Measurements from ENCODE around the gene POLE.
"Not testable (repeated sequence)": the region's sequence is repeated elsewhere in the genome, so short reads cannot be mapped to it uniquely, and the experiment has no call there.

The POLE gene

DNA sequence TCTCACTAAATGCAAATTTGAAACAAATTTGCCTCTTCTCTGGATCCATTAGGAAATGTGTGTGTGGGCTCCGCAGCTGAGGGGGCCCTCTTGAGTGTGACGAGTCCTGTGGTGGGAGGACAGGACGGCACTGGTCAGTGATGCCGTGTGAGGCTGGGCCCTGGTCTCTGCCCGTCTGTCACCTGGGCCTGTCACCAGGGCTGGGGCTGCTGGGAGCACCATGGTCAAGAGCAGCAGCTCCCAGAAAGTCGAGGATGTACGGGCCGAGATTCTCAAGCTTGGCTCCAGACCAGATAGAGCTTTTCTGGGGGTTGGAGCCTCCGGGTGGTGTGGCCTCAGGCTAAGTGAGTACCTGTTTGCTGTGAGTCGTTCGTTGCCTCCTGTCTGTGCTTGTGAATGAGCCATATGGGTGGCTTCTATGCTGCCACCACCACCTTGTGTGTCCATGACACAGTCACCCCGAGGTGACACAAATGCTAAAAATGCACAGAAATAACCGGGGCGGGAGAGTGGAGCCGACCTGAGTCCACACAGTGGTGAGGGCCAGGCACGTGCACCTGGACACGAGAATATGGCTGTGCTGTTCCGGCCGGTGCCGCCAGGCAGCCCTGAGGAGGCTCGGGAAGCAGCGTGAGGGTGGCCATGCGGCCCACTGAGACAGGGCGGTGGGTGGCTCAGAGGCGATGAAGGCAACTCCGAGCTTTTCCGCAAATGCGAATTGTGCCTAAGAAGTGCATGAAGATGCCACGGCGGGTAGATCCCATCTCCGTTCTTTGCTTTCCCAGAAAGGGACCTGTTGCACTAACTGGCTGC, 32.2 kb upstream of the POLE start:
- DNase-seq (ENCODE audit: low read depth) = no peak

GRCh38 chr12:132718644-132719043, 31.5 kb upstream of the POLE start:
- no peak for DNase-seq (ENCODE audit: low read depth)

DNA sequence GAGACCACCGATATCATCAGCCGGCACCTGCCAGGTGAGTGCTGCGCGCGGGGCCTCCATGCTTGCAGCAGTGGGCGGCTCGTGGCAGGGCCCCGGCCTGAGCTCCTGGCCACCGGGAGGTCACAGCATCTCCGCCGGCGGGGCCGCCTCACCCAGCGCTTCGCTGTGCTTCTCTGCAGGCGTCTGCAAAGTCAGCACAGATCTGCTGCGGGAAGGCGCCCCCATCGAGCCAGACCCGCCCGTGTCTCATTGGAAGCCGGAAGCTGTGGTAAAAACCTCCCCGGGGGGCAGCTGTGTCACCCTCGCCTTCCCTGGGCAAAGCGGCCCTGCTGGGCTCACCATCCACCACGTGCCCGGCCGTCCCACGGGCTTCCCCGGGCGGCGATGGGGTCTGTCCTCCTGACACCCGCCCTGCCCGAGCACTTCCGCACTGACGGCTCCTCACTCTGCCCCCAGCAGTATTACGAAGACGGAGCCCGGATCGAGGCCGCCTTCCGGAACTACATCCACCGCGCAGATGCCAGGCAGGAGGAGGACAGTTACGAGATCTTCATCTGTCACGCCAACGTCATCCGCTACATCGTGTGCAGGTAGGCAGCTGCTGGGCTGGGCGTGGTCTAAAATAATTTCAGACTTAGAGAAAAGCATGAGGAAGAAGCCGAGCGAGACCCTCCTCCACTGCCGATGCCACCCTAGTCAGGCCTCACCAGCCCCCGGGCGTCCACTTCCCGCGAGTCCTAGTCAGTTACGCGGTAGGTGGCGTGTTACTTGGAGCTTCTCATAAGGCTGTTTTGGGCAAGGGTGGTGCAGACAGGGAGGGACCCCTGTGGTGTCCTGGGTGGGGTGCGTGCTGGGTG, 30.6 kb upstream of the POLE start:
- DNase-seq (ENCODE audit: low read depth) = no peak

GRCh38 chr12:132717011-132717410, 29.9 kb upstream of the POLE start:
- no peak for DNase-seq (ENCODE audit: low read depth)

DNA sequence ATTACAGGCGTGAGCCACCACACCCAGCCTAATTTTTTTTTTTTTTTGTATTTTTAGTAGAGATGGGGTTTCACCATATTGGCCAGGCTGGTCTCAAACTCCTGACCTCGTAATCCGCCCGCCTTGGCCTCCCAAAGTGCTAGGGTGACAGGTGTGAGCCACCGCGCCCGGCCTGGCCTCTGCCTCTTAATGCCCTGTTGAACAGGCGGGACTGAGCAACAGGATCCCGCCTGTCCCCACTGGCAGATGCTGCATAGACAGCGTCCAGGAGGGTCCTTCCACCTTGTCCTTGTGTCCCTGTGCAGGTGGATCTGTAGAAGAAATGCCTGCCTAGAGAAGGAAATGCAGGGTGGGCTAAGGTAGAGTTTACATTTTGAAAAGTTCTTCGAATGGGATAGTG, 29.2 kb upstream of the POLE start:
- no peak for DNase-seq (ENCODE audit: low read depth)

GRCh38 chr12:132715874-132716273, 28.7 kb upstream of the POLE start:
- no peak for DNase-seq (ENCODE audit: low read depth)

DNA sequence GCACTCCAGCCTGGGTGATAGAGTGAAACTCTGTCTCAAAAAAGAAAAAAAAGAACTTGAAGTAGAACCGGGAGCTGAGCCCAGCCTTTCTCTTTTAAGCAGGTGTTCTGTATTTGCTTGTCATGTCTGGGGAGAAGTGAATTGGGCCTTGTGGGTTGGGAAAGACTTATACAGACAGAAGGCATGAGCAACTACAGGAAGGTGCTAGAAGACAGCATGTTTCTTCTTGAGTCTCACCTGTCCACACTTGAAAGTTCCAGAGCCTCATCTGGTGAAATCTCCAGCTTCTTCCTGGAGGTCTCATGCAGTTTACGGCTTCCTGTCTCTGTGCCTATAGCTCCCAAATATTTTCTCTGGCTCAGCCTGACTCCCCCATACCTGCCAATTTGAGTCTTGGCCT, 26.0 kb upstream of the POLE start:
- DNase-seq (ENCODE audit: low read depth) = no peak

GRCh38 chr12:132711080-132711843, 24.1 kb upstream of the POLE start:
- DNase-seq (ENCODE audit: low read depth) = no peak

DNA sequence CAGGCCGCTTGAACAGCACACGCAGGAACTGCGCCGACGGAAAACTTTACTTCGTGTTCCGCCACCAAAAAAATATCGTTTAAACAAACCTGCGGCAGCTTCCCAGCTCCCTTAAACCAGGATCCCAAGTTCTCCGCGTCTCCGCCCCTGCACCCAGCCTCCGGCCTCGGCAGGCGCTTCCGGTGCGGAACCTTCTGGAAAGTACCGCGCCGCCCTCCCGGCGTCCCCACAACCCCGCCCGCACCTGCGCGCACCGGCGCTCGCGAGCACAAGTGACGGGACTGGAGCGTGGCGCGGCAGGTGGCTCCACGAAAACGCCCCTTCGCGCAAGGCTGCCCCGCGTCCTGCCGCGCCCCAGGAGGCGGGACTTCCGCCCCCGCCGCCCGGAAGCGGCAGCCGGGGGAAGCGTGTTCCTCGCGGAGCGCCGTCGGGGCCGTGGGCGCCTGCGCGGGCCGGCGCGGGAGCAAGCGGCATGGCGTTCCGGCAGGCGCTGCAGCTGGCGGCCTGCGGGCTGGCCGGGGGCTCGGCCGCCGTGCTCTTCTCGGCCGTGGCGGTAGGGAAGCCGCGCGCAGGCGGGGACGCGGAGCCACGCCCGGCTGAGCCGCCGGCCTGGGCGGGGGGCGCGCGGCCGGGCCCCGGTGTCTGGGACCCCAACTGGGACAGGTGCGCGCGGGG, 23.4 kb upstream of the POLE start, which contains the start of gene PGAM5:
PGAM5 (plus strand) TSS at position 438 of the 675 bp plus-strand sequence; CDS start at position 473, 35 bp downstream.
- no peak for DNase-seq (ENCODE audit: low read depth)

GRCh38 chr12:132710043-132710404, 22.9 kb upstream of the POLE start:
- no peak for DNase-seq (ENCODE audit: low read depth)

- no peak for DNase-seq (ENCODE audit: low read depth)
These were observed 21.0 kb upstream of the POLE start for GRCh38 chr12:132708150-132708549.

DNA sequence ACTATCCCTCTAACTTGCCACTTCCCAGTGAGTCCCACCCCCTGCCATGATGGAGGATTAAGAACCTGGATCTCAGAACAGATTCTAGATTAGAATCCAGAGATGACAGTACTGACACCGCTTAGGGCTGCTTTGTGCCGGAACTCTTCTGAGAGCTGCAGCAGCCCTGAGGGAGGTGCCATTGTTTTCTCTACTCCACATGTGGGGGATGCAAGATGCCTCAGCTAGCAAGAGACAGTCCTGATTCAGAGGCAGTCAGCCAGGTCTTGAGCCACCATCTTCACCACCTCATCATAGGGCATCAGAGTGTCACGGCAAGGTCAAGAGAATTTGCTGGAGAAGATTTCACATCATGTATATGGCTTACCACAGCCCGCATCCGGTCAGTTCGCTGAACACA, 20.1 kb upstream of the POLE start:
- DNase-seq (ENCODE audit: low read depth) = no peak

DNA sequence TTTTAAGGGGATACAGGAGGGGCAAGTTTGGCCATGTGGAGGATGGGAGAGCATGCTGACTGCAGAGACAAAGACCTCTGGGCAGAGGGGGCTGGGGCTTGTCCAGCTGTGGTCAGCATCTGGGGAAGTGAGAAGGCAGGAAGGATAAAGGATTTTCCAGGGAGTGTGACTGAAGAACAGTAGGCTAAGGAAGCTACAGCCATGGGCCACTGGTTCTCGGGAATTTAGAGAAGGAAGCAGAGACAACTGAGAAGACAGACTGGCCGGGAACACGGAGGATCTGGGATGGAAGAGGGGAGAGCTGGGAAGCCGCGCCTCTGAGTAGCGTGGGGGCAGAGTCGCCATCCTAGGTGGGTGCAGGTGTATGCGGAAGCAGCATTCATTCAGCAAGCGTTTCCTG, 16.5 kb upstream of the POLE start:
- no peak for DNase-seq (ENCODE audit: low read depth)

DNA sequence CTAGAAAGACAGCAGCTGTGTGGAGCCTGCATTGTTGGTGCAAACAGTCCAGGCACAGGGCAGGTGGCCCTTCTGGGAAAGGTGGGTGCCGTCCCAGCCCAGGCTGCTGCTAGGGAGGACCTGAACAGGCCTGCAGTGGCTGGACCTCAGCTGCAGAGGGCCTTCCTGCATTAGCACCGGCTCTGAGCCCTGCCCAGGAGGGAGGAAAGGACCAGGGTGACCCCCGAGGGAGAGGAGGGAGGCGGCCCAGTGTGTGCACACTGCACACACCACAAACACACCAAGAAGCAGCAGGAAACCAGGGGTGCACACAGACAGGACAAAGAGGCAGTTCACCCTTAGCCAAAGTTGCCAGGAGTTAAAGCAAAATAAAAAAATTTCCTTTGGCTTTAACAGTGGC, 15.5 kb upstream of the POLE start:
- DNase-seq (ENCODE audit: low read depth) = no peak

- no peak for DNase-seq (ENCODE audit: low read depth)
These were observed 13.2 kb upstream of the POLE start for GRCh38 chr12:132700212-132700822.

DNA sequence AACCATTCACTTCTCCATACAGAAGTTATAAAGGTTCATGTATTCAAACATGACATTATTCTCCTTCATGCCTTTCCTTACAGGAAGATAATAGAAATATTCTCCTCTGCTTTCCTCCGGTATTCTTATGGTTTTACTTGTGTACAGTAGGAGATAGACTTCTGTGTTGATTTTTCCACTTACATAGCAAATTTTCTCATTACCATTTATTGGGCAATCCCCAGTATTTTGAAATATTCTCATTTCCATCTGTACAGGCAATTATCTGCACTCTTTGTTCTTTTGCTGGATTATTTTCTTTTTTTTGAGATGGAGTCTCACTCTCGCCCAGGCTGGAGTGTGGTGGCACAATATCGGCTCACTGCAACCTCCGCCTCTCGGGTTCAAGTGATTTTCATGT, 11.2 kb upstream of the POLE start:
- no peak for DNase-seq (ENCODE audit: low read depth)

DNA sequence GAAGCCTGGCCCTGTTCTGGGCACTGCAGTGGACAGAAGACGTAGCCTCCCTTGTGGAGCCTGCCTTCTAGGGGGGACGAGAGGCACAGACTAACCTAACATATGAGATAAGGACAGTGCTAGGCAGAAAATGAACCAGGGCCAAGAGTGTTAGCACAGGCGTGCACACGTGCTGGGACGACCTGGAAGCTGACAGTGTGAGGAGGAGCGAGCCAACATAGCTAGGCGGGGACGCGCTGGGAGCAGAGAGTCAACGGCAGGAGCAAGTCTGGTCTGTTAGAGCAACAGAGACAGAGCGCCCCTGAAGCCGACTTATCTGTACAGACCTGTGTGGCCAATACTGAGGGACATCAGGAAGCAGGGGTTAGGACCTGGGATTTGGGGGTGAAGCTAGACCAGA, 8.3 kb upstream of the POLE start:
- DNase-seq (ENCODE audit: low read depth) = no peak

DNA sequence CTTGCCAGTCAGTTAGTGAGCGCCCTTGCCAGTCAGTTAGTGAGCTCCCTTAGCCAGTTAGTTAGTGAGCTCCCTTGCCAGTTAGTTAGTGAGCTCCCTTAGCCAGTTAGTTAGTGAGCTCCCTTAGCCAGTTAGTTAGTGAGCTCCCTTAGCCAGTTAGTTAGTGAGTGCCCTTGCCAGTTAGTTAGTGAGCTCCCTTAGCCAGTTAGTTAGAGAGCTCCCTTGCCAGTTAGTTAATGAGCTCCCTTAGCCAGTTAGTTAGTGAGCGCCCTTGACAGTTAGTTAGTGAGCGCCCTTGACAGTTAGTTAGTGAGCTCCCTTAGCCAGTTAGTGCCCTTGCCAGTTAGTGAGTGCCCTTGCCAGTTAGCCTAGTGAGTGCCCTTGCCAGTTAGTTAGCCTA, 7.7 kb upstream of the POLE start:
- DNase-seq (ENCODE audit: low read depth) = not testable (repeated sequence)

- DNase-seq (ENCODE audit: low read depth) = not testable (repeated sequence)
These were observed 4.9 kb upstream of the POLE start for GRCh38 chr12:132692030-132692429.

DNA sequence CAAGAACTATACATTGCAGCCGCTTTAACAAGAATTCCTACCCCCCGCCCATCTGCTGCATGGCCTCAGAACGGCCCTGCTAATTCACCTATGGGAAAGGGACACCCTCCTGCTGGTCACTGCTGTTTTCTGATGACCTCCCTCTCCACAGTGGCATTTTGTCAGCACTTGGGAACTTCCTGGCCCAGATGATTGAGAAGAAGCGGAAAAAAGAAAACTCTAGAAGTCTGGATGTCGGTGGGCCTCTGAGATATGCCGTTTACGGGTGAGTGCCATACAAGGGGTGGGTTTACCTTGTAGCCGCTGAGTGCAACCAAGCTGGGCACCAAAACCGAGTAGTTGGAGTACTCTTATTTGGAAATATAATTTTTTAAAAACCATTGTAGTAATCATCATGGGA, 3.0 kb upstream of the POLE start:
- DNase-seq (ENCODE audit: low read depth) = no peak

DNA sequence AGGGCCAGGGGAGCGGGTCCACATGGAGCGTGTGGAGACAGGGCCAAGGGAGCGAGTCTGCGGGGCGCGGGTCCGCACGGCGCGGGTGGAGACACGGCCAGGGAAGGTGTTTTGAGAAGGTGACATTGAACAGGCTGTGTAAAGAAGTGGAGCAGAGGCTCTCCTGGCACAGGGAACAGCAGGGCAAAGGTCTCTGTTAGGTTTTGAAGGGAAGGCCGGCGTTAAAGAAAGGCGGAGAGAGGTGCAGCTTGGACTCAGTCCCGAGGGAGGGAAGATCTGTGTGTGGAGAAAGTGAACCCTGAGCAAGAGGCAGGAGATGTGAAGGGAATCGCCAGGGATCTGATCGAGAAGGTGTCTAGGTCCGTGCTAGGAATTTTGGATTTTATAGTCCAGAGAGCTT, 2.1 kb upstream of the POLE start:
- DNase-seq (ENCODE audit: low read depth) = no peak

DNA sequence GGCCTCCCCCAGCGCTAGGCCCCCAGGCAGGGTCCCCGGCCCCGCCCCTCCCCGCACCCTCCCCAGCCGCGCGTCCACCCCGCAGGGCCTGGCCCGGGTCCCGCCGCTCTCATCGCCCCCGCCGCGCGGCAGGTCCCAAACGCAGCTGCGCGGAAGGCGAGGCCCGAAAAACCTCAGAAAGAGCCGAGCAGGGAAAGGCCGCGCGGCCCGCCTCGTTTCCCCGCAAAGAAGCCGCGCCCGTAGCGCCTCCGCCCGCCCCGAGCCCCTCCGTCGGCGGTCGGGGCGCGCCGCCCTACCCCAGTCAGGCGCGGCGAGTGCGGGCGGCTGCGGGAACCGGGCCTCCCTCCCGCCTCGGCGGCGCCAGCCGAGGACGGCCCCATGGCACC, 324 bp downstream of the POLE start:
- no peak for DNase-seq (ENCODE audit: low read depth)
